ENCODE measurements around the gene PUM1. TPM values are rescaled to one million over a fixed set of nuclear protein-coding genes. Genes with fewer than 3 reads are reported as not detected.

Gene PUM1
- total and polyA plus RNA-seq, 2 donors (not counting 1 experiment from before 2014, with no cell fraction given): 59.3 to 70.5 TPM

GRCh38 chr1:30906631-30907441, 158.7 kb downstream of the PUM1 start:
- Histone ChIP-seq H3K4me1 (ENCODE audit: control insufficient read depth, extremely low read depth, insufficient read depth, low read length) (peaks cover 27% of the 10 kb centered on the region), H3K27ac (ENCODE audit: insufficient read depth, low read length) (no peak overlapping the region), H4K20me1 (ENCODE audit: control insufficient read depth, extremely low read depth, insufficient read depth, low read length) (no peaks in the 10 kb centered on the region), H3K4me2 (ENCODE audit: extremely low read depth, insufficient read depth, low read length) (peak overlapping the region; percentile 95), H3K27me3 (ENCODE audit: control insufficient read depth, insufficient read depth, low read length) (no peaks in the 10 kb centered on the region), H2AFZ (ENCODE audit: low read length) (no peak overlapping the region), H3K36me3 (ENCODE audit: control insufficient read depth, insufficient read depth, low read length) (no peaks in the 10 kb centered on the region), H3K9me3 (ENCODE audit: control insufficient read depth, insufficient read depth, low read depth, low read length) (no peaks in the 10 kb centered on the region), H3K9ac (ENCODE audit: insufficient read depth, low read length) (no peak overlapping the region), H3K4me3 (replicated peaks in 1 of 4; ENCODE audit: control extremely low read depth in 1 of 4, insufficient read depth in 1 of 4, low read depth in 3 of 4, low read length in 4 of 4) (peak overlapping the region; percentile 58 to 69 (median 65)), H3K79me2 (ENCODE audit: control insufficient read depth, insufficient read depth, low read length) (peaks cover 4% of the 10 kb centered on the region)
- TF ChIP-seq EZH2 (IDR thresholded peaks at IDR 0.05; ENCODE audit: low read length, missing control alignments): no peak
- TF ChIP-seq CTCF (conservative IDR thresholded peaks at IDR 0.05 in 1 of 2, IDR thresholded peaks at IDR 0.05 in 1 of 2; ENCODE audit: low read depth in 1 of 2, low read length in 2 of 2): no peak
- no peak for DNase-seq (ENCODE audit: low read depth in 2 of 2)

GRCh38 chr1:30905916-30906620, 159.4 kb downstream of the PUM1 start:
- Histone ChIP-seq H3K4me2 (ENCODE audit: extremely low read depth, insufficient read depth, low read length) (no peak overlapping the region), H3K36me3 (ENCODE audit: control insufficient read depth, insufficient read depth, low read length) (no peaks in the 10 kb centered on the region), H3K27ac (ENCODE audit: insufficient read depth, low read length) (no peak overlapping the region), H3K9ac (ENCODE audit: insufficient read depth, low read length) (no peak overlapping the region), H4K20me1 (ENCODE audit: control insufficient read depth, extremely low read depth, insufficient read depth, low read length) (no peaks in the 10 kb centered on the region), H3K9me3 (ENCODE audit: control insufficient read depth, insufficient read depth, low read depth, low read length) (no peaks in the 10 kb centered on the region), H3K4me1 (ENCODE audit: control insufficient read depth, extremely low read depth, insufficient read depth, low read length) (peaks cover 26% of the 10 kb centered on the region), H3K27me3 (ENCODE audit: control insufficient read depth, insufficient read depth, low read length) (no peaks in the 10 kb centered on the region), H3K79me2 (ENCODE audit: control insufficient read depth, insufficient read depth, low read length) (peaks cover 4% of the 10 kb centered on the region), H3K4me3 (replicated peaks in 1 of 4; ENCODE audit: control extremely low read depth in 1 of 4, insufficient read depth in 1 of 4, low read depth in 3 of 4, low read length in 4 of 4) (no peak overlapping the region), H2AFZ (ENCODE audit: low read length) (no peak overlapping the region)
- TF ChIP-seq EZH2 (IDR thresholded peaks at IDR 0.05; ENCODE audit: low read length, missing control alignments) (no peak), CTCF (conservative IDR thresholded peaks at IDR 0.05 in 1 of 2, IDR thresholded peaks at IDR 0.05 in 1 of 2; ENCODE audit: low read depth in 1 of 2, low read length in 2 of 2) (no peak)
- DNase-seq (ENCODE audit: low read depth in 2 of 2): no peak

- no peaks in the 10 kb centered on the region for H4K20me1 ChIP-seq (ENCODE audit: control insufficient read depth, extremely low read depth, insufficient read depth, low read length)
- no peak for DNase-seq (ENCODE audit: low read depth in 2 of 2)
Measured at GRCh38 chr1:30905403-30905802, 160.1 kb downstream of the PUM1 start.

More at GRCh38 chr1:30905403-30905802, 160.1 kb downstream of the PUM1 start:
- H3K9me3 ChIP-seq (ENCODE audit: control insufficient read depth, insufficient read depth, low read depth, low read length): no peaks in the 10 kb centered on the region
- H3K4me3 ChIP-seq (replicated peaks in 1 of 4; ENCODE audit: control extremely low read depth in 1 of 4, insufficient read depth in 1 of 4, low read depth in 3 of 4, low read length in 4 of 4): no peak overlapping the region
- H3K9ac ChIP-seq (ENCODE audit: insufficient read depth, low read length): no peak overlapping the region
- H3K4me2 ChIP-seq (ENCODE audit: extremely low read depth, insufficient read depth, low read length): no peak overlapping the region
- H3K36me3 ChIP-seq (ENCODE audit: control insufficient read depth, insufficient read depth, low read length): peaks cover 2% of the 10 kb centered on the region
- peaks cover 24% of the 10 kb centered on the region for H3K4me1 ChIP-seq (ENCODE audit: control insufficient read depth, extremely low read depth, insufficient read depth, low read length)
- TF ChIP-seq CTCF (conservative IDR thresholded peaks at IDR 0.05 in 1 of 2, IDR thresholded peaks at IDR 0.05 in 1 of 2; ENCODE audit: low read depth in 1 of 2, low read length in 2 of 2) (no peak), EZH2 (IDR thresholded peaks at IDR 0.05; ENCODE audit: low read length, missing control alignments) (no peak)
- no peaks in the 10 kb centered on the region for H3K27me3 ChIP-seq (ENCODE audit: control insufficient read depth, insufficient read depth, low read length)
- no peak overlapping the region for H3K27ac ChIP-seq (ENCODE audit: insufficient read depth, low read length)
- peaks cover 4% of the 10 kb centered on the region for H3K79me2 ChIP-seq (ENCODE audit: control insufficient read depth, insufficient read depth, low read length)
- H2AFZ ChIP-seq (ENCODE audit: low read length): no peak overlapping the region
